Measurements from ENCODE around the gene VPS51. TPM values are rescaled to one million over a fixed set of nuclear protein-coding genes. Genes with fewer than 3 reads are reported as not detected.

The VPS51 gene
- total and polyA plus RNA-seq, 2 of the 13 experiments (the other 11 are each of a cell fraction or from before 2014, with no cell fraction given), result 76.3 to 90.6 TPM

- peak; percentile 42 for DNase-seq (ENCODE audit: low spot score)
- intact Hi-C loops (cut with micrococcal nuclease; ENCODE audit: unreplicated experiment), result loop anchor here (1.0 kb wide), 1 partner anchor 34 kb away; the partner anchor contains the start of gene SNX15
- H4K20me1 ChIP-seq (ENCODE audit: insufficient read depth, low read length), result no peaks in the 10 kb centered on the region
- no peak overlapping the region for H3K9ac ChIP-seq (ENCODE audit: insufficient read depth, low read depth, low read length)
- H3K4me1 ChIP-seq (ENCODE audit: insufficient read depth, low read length), result peaks cover 82% of the 10 kb centered on the region
- WGBS (ENCODE audit: low lambda C conversion rate), result 54% methylated on average over 8 of the region's 9 CpGs
- ATAC-seq, result peak; percentile 56
- no peak overlapping the region for H3K4me3 ChIP-seq (replicated peaks in 1 of 3; ENCODE audit: insufficient read depth in 1 of 3, low read depth in 2 of 3, low read length in 3 of 3)
- no peak overlapping the region for H2AFZ ChIP-seq (ENCODE audit: low read length)
- H3K4me2 ChIP-seq (ENCODE audit: low read depth, low read length), result 0 out of 2 replicates have a peak overlapping the region, but pooled peaks have one; percentile 25
- H3K27me3 ChIP-seq (ENCODE audit: control insufficient read depth in 1 of 2, insufficient read depth in 2 of 2, low read length in 2 of 2), result no peaks in the 10 kb centered on the region
- no peaks in the 10 kb centered on the region for H3K79me2 ChIP-seq (ENCODE audit: insufficient read depth, low read length)
- no peaks in the 10 kb centered on the region for H3K9me3 ChIP-seq (ENCODE audit: low read length)
- in situ Hi-C loops (cut with HindIII; ENCODE audit: extremely low pct_ligation_motif_present, low pct_unique_long_range_greater_than_20kb), result no loop called here
- BruUV-seq (replicated peaks), result no TSS peak
- H3K27ac ChIP-seq (ENCODE audit: extremely low read length, insufficient read depth, low read length), result no peak overlapping the region
- ChIA-PET POLR2A (interaction anchor here (3.5 kb wide), 1 partner anchor 8 kb away, joined by 21 read pairs; no protein-coding TSS in a partner anchor), CTCF (ENCODE audit: low intra/inter-chr PET ratio, low total read pairs) (interaction anchor here (1.2 to 1.9 kb wide), 2 partner anchors 33 to 47 kb away, joined by 6 read pairs; partner anchors contain the start of genes ARL2 and SNX15)
- no peak for FAIRE-seq
- H3K36me3 ChIP-seq (replicated peaks in 1 of 2; ENCODE audit: control insufficient read depth in 1 of 2, insufficient read depth in 2 of 2, low read length in 2 of 2), result no peaks in the 10 kb centered on the region
- TF ChIP-seq ZNF703 (CRISPR knock-in tag; IDR thresholded peaks at IDR 0.05; ENCODE audit: borderline replicate concordance) (no peak), PHF5A (CRISPR knock-in tag; IDR thresholded peaks at IDR 0.05; ENCODE audit: low read depth, unreplicated experiment) (no peak), HDAC2 (CRISPR knock-in tag; IDR thresholded peaks at IDR 0.05) (no peak), ZNF562 (CRISPR knock-in tag; IDR thresholded peaks at IDR 0.05; ENCODE audit: borderline replicate concordance) (no peak), FUBP1 (CRISPR knock-in tag; IDR thresholded peaks at IDR 0.05; ENCODE audit: borderline replicate concordance) (no peak), NR3C1 (CRISPR knock-in tag; IDR thresholded peaks at IDR 0.05) (no peak), ZNF12 (CRISPR knock-in tag; IDR thresholded peaks at IDR 0.05) (no peak), MED1 (CRISPR knock-in tag; IDR thresholded peaks at IDR 0.05) (0 out of 2 replicates have a peak, but pooled peaks have one; percentile 13)
- TF ChIP-seq, protein P1, sequence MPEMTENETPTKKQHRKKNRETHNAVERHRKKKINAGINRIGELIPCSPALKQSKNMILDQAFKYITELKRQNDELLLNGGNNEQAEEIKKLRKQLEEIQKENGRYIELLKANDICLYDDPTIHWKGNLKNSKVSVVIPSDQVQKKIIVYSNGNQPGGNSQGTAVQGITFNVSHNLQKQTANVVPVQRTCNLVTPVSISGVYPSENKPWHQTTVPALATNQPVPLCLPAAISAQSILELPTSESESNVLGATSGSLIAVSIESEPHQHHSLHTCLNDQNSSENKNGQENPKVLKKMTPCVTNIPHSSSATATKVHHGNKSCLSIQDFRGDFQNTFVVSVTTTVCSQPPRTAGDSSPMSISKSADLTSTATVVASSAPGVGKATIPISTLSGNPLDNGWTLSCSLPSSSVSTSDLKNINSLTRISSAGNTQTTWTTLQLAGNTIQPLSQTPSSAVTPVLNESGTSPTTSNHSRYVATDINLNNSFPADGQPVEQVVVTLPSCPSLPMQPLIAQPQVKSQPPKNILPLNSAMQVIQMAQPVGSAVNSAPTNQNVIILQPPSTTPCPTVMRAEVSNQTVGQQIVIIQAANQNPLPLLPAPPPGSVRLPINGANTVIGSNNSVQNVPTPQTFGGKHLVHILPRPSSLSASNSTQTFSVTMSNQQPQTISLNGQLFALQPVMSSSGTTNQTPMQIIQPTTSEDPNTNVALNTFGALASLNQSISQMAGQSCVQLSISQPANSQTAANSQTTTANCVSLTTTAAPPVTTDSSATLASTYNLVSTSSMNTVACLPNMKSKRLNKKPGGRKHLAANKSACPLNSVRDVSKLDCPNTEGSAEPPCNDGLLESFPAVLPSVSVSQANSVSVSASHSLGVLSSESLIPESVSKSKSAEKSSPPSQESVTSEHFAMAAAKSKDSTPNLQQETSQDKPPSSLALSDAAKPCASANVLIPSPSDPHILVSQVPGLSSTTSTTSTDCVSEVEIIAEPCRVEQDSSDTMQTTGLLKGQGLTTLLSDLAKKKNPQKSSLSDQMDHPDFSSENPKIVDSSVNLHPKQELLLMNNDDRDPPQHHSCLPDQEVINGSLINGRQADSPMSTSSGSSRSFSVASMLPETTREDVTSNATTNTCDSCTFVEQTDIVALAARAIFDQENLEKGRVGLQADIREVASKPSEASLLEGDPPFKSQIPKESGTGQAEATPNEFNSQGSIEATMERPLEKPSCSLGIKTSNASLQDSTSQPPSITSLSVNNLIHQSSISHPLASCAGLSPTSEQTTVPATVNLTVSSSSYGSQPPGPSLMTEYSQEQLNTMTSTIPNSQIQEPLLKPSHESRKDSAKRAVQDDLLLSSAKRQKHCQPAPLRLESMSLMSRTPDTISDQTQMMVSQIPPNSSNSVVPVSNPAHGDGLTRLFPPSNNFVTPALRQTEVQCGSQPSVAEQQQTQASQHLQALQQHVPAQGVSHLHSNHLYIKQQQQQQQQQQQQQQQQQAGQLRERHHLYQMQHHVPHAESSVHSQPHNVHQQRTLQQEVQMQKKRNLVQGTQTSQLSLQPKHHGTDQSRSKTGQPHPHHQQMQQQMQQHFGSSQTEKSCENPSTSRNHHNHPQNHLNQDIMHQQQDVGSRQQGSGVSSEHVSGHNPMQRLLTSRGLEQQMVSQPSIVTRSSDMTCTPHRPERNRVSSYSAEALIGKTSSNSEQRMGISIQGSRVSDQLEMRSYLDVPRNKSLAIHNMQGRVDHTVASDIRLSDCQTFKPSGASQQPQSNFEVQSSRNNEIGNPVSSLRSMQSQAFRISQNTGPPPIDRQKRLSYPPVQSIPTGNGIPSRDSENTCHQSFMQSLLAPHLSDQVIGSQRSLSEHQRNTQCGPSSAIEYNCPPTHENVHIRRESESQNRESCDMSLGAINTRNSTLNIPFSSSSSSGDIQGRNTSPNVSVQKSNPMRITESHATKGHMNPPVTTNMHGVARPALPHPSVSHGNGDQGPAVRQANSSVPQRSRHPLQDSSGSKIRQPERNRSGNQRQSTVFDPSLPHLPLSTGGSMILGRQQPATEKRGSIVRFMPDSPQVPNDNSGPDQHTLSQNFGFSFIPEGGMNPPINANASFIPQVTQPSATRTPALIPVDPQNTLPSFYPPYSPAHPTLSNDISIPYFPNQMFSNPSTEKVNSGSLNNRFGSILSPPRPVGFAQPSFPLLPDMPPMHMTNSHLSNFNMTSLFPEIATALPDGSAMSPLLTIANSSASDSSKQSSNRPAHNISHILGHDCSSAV (CRISPR knock-in tag; IDR thresholded peaks at IDR 0.05; ENCODE audit: borderline replicate concordance), result no peak
- TF ChIP-seq, protein P2, sequence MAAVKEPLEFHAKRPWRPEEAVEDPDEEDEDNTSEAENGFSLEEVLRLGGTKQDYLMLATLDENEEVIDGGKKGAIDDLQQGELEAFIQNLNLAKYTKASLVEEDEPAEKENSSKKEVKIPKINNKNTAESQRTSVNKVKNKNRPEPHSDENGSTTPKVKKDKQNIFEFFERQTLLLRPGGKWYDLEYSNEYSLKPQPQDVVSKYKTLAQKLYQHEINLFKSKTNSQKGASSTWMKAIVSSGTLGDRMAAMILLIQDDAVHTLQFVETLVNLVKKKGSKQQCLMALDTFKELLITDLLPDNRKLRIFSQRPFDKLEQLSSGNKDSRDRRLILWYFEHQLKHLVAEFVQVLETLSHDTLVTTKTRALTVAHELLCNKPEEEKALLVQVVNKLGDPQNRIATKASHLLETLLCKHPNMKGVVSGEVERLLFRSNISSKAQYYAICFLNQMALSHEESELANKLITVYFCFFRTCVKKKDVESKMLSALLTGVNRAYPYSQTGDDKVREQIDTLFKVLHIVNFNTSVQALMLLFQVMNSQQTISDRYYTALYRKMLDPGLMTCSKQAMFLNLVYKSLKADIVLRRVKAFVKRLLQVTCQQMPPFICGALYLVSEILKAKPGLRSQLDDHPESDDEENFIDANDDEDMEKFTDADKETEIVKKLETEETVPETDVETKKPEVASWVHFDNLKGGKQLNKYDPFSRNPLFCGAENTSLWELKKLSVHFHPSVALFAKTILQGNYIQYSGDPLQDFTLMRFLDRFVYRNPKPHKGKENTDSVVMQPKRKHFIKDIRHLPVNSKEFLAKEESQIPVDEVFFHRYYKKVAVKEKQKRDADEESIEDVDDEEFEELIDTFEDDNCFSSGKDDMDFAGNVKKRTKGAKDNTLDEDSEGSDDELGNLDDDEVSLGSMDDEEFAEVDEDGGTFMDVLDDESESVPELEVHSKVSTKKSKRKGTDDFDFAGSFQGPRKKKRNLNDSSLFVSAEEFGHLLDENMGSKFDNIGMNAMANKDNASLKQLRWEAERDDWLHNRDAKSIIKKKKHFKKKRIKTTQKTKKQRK (IDR thresholded peaks at IDR 0.05; ENCODE audit: low read length), result no peak
These were observed 35.1 kb upstream of the VPS51 start for GRCh38 chr11:65060913-65061408.
